22Rv1 (cell line): Measurements from ENCODE around the gene RMND5B.

Experiments
- CTCF ChIP-seq: fragments of 450-650 bp; IDR thresholded peaks from 2 replicates; pipeline ENCODE4 v1.5.1; 2017; ENCODE audit warnings: mild to moderate bottlenecking
- ZFX ChIP-seq: fragments of 450-650 bp; IDR thresholded peaks from 2 replicates; pipeline ENCODE4 v1.6.1; 2017; ENCODE audit warnings: antibody characterized with exemption, borderline replicate concordance

DNA sequence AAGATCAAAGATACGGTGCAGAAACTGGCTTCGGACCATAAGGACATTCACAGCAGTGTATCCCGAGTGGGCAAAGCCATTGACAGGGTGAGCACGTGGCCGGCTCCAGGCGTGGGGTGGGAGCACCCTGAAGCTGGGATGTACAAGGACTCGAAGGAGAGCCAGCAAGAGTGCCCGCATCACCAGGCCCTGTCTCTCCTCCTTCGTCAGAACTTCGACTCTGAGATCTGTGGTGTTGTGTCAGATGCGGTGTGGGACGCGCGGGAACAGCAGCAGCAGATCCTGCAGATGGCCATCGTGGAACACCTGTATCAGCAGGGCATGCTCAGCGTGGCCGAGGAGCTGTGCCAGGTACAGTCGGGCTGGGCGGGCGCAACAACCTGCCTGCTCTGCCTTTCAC is 11.8 kb downstream of the RMND5B start:
- TF ChIP-seq CTCF = no peak
- no peak for TF ChIP-seq ZFX
